AG04449 (cell line): ENCODE results near the gene ANKRD36C.
"Not testable (repeated sequence)": the region's sequence is repeated elsewhere in the genome, so short reads cannot be mapped to it uniquely, and the experiment has no call there.

Experiments used
- CTCF ChIA-PET: fragments of 350-600 bp; formaldehyde crosslinking; extraction: SDS; loops from one replicate; lab custom pipeline; 2021; ENCODE audit warnings: antibody characterized with exemption; lab: Yijun Ruan, JAX
- POLR2A ChIA-PET: fragments of 400-600, 350-600 bp; formaldehyde crosslinking; extraction: SDS; loops from one replicate; lab custom pipeline; 2020; ENCODE audit warnings: antibody characterized with exemption, inconsistent platforms; lab: Yijun Ruan, JAX
- DNase-seq: peaks from one replicate; pipeline ENCODE4 v3.0.0-alpha.2; 2010; ENCODE audit warnings: low read depth, low spot score
- H3K4me3 ChIP-seq: 2 replicates; pipeline ENCODE4 v1.5.1; 2011; ENCODE audit warnings: low read depth, mild to moderate bottlenecking, control low read depth, low read length
- CTCF ChIP-seq: IDR thresholded peaks from one replicate; pipeline ENCODE4 v1.5.1; 2011; ENCODE audit warnings: mild to moderate bottlenecking, moderate library complexity, low read length, control low read depth, inconsistent platforms; ENCODE audit not compliant: insufficient read depth; ENCODE audit errors: missing control alignments

ANKRD36C gene

DNA sequence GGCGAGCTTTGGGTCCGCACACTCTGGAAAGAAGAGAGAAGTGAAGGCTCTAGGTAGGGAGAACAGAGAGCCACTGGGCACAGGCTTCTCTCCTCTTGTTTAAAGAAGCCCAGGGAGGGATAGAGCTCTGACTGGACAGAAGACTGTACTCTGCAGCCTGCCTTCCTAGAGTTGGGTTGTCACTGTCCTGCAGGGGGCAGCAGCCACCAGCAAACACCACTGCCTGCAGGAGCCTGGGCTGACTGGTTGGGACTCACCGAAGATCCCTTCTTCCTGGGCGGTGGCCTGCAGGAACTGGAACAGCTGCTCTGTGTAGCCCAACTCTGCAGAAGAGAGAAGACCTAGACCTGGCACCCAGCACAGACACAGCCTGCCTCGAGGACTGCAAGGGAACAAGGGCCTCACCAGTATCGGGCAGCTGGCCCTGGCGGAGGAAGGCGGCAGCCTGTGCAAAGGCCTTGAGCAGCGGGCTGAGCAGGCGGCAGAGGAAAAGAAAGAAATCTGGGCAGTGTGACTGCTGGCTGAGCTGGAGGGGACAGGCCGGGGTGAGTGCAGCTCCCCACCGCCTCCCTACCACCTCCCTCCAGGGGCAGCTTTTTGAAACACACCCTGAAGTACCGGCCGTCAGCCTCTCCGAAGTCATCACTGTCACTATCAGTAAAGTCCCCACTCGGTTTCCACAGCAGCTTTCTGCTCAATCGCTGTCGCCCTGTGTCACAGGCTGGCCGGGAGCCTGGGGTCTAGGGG, 31.2 kb upstream of the ANKRD36C start:
- H3K4me3 ChIP-seq, POLR2A ChIA-PET: not testable (repeated sequence)
- TF ChIP-seq CTCF = peak; percentile 75
- CTCF ChIA-PET = interaction anchor here (0.5 to 5.4 kb wide), 33 partner anchors 8 to 490 kb away, joined by 3 to 63 read pairs (median 4); partner anchors contain the start of genes ADRA2B, ASTL and STARD7
- DNase-seq = peak; percentile 23

DNA sequence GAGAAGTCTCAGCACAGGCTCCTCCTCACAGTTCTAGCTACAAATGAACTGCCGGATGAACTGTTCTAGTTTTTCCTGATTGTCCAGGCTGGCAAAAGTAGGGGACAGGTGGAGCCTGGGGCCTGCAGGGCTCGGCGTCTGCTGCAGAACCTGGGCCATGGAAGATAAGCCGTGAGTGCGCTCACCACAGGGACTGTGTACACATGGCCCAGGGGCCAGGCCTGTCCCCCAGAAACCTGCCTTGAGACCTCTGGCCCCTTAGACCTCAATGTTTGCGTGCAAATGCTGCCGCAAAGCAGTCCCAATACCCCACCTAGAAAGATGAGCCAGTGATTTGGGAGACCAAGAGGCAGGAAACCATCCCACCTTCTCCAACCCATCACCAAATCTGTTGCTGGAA, 30.5 kb upstream of the ANKRD36C start:
- DNase-seq, H3K4me3 ChIP-seq, POLR2A ChIA-PET: not testable (repeated sequence)
- CTCF ChIA-PET = interaction anchor here (0.5 to 5.4 kb wide), 33 partner anchors 8 to 491 kb away, joined by 3 to 63 read pairs (median 4); partner anchors contain the start of genes ADRA2B, ASTL and STARD7

- CTCF ChIA-PET = interaction anchor here (2.0 to 5.4 kb wide), 2 partner anchors 91 to 96 kb away, joined by 7 to 63 read pairs; partner anchors contain the start of gene ADRA2B
- DNase-seq, H3K4me3 ChIP-seq, POLR2A ChIA-PET: not testable (repeated sequence)
Measured at GRCh38 chr2:96021142-96021541, 29.5 kb upstream of the ANKRD36C start.

- POLR2A ChIA-PET, DNase-seq, H3K4me3 ChIP-seq, CTCF ChIA-PET: not testable (repeated sequence)
Measured at GRCh38 chr2:96019909-96020590, 28.4 kb upstream of the ANKRD36C start.

GRCh38 chr2:96016321-96016720, 24.7 kb upstream of the ANKRD36C start:
- H3K4me3 ChIP-seq, POLR2A ChIA-PET, DNase-seq: not testable (repeated sequence)
- CTCF ChIA-PET = interaction anchor here (1.5 kb wide), 1 partner anchor 101 kb away, joined by 5 read pairs; the partner anchor contains the start of gene ADRA2B

DNA sequence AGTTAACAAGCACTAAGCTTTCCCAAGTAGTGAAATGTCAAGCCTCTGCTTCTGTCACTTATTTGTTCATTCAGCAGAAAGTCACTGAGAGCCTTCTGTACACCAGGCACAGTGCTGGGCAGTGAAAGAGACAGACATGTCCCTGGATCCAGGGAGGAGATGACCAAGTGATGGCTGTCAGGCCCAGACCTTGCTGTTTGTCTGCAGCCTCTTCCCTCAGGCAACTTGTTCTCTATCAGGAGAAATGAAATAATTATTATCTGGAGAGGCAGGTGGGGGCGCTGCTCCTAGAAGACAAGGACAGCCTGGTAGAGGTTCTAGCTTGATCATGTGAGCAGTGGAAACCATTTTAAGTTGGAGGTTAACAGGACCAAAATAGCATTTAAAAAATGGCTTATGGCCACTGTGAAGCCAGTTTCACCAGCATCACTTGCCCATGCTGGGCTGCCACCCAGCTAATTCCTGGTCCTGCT, 21.2 kb upstream of the ANKRD36C start:
- DNase-seq, H3K4me3 ChIP-seq, POLR2A ChIA-PET: not testable (repeated sequence)
- CTCF ChIA-PET = interaction anchor here (1.6 to 2.1 kb wide), 3 partner anchors 10 to 104 kb away, joined by 3 to 10 read pairs (median 4); no protein-coding TSS in a partner anchor

- DNase-seq, H3K4me3 ChIP-seq, POLR2A ChIA-PET: not testable (repeated sequence)
- CTCF ChIA-PET = interaction anchor here (0.6 to 2.1 kb wide), 4 partner anchors 10 to 375 kb away, joined by 3 to 10 read pairs (median 4); no protein-coding TSS in a partner anchor
Measured at GRCh38 chr2:96012086-96012791, 20.6 kb upstream of the ANKRD36C start.

DNA sequence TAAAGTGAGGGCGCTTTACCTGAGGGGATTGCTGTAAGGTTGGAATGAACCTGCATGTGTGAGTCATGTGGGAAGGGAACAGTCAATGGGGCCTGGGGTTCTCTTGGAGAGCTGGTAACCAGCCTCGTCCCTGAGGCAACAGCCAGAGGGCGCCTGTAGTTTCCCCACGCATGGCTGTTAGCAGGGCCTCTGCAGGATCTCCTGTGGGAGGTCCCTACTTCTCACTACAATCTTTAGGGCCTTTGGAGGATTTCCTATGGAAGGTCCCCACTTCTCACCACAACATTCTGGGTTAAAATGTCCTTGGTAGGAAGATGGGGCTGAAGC, 19.5 kb upstream of the ANKRD36C start:
- POLR2A ChIA-PET, DNase-seq: not testable (repeated sequence)
- H3K4me3 ChIP-seq = peak overlapping the region; percentile 23; the same call in 1 of the 2 replicates
- CTCF ChIA-PET = interaction anchor here (2.1 kb wide), 1 partner anchor 12 kb away, joined by 10 read pairs; no protein-coding TSS in a partner anchor
- TF ChIP-seq CTCF = peak; percentile 28

- DNase-seq, POLR2A ChIA-PET: not testable (repeated sequence)
- CTCF ChIA-PET = interaction anchor here (2.1 to 2.4 kb wide), 2 partner anchors 18 to 165 kb away, joined by 8 to 9 read pairs; no protein-coding TSS in a partner anchor
- H3K4me3 ChIP-seq = peak overlapping the region; percentile 51
Measured at GRCh38 chr2:96010320-96011128, 18.9 kb upstream of the ANKRD36C start.

GRCh38 chr2:96009833-96010232, 18.2 kb upstream of the ANKRD36C start:
- POLR2A ChIA-PET, DNase-seq: not testable (repeated sequence)
- peak overlapping the region; percentile 51 for H3K4me3 ChIP-seq
- CTCF ChIA-PET = interaction anchor here (1.2 to 2.4 kb wide), 3 partner anchors 17 to 165 kb away, joined by 4 to 9 read pairs (median 8); partner anchors contain the start of gene ADRA2B

GRCh38 chr2:96008051-96008450, 16.4 kb upstream of the ANKRD36C start:
- DNase-seq, H3K4me3 ChIP-seq, POLR2A ChIA-PET: not testable (repeated sequence)
- CTCF ChIA-PET = interaction anchor here (0.9 to 2.4 kb wide), 2 partner anchors 15 to 167 kb away, joined by 3 to 8 read pairs; no protein-coding TSS in a partner anchor

DNA sequence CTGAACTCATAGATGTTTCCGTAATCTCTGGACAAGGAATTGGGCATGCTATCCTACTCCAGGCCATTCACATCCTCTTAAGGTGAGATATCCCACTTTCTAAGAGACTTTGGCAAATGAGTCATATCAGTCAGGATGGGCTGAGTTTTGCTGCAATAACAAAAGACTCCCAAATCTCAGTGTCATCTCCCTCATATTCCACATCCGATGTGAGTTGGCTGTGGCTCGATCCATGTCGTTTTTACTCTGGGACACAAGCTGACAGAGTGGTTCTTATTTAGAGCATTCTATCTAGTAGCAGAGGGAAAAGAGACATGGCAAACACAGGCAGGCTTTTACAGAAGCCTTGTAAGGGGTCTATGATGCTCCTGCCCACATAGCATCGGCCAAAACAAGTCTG, 14.6 kb upstream of the ANKRD36C start:
- DNase-seq, H3K4me3 ChIP-seq, POLR2A ChIA-PET: not testable (repeated sequence)
- CTCF ChIA-PET = interaction anchor here (0.9 to 1.5 kb wide), 3 partner anchors 13 to 401 kb away, joined by 3 to 4 read pairs (median 4); no protein-coding TSS in a partner anchor
